Stimulated activated naive CD8-positive, alpha-beta T cell treated with anti-CD3 and anti-CD28 coated beads, Interleukin-15, amount 100 ng/mL, for 72 hours (primary cell): ENCODE measurements around the gene ZNF469.

Experiments
- ATAC-seq: fragments of 150-1000 bp; cut with Tn5 transposase; 2 replicates; pipeline ENCODE4 v1.10.0; 2021; ENCODE audit warnings: mild to moderate bottlenecking, moderate library complexity
- DNase-seq, 2 donors: peaks; one replicate each; pipeline ENCODE4 v3.0.0; 2021 to 2022
- H3K27ac Mint-ChIP-seq, 2 donors: one replicate each; pipeline ENCODE4 v1.8.0; 2022; ENCODE audit warnings: mild to moderate bottlenecking in 2 of 2, mixed read lengths in 2 of 2, moderate library complexity in 2 of 2
- H3K27me3 Mint-ChIP-seq: one replicate; pipeline ENCODE4 v1.8.0; 2022; ENCODE audit warnings: mixed read lengths
- H3K4me1 Mint-ChIP-seq: one replicate; pipeline ENCODE4 v1.8.0; 2022; ENCODE audit warnings: mild to moderate bottlenecking, mixed read lengths
- H3K4me3 Mint-ChIP-seq, 2 donors: one replicate each; pipeline ENCODE4 v1.8.0; 2022; ENCODE audit warnings: mild to moderate bottlenecking in 2 of 2, mixed read lengths in 2 of 2, moderate library complexity in 1 of 2
- H3K9me3 Mint-ChIP-seq, 2 donors: one replicate each; pipeline ENCODE4 v1.8.0; 2022; ENCODE audit warnings: mixed read lengths in 2 of 2

Gene ZNF469

GRCh38 chr16:88366704-88367047 is 16.1 kb upstream of the ZNF469 start:
- H3K27ac Mint-ChIP-seq = no peak overlapping the region
- no peak for DNase-seq
- peaks cover 0 to 5% of the 10 kb centered on the region in 2 donors for H3K9me3 Mint-ChIP-seq
- no peaks in the 10 kb centered on the region for H3K27me3 Mint-ChIP-seq
- H3K4me3 Mint-ChIP-seq = no peak overlapping the region
- ATAC-seq = no peak
- no peaks in the 10 kb centered on the region for H3K4me1 Mint-ChIP-seq

- DNase-seq (no peak), ATAC-seq (no peak)
- Mint-ChIP-seq H3K4me1 (no peaks in the 10 kb centered on the region), H3K27me3 (no peaks in the 10 kb centered on the region), H3K4me3 (no peak overlapping the region), H3K9me3 (peaks cover 0 to 5% of the 10 kb centered on the region in 2 donors), H3K27ac (no peak overlapping the region)
Measured at GRCh38 chr16:88367560-88367959, 15.2 kb upstream of the ZNF469 start.

- no peak for ATAC-seq
- no peak overlapping the region for H3K27ac Mint-ChIP-seq
Measured at GRCh38 chr16:88368036-88368435, 14.7 kb upstream of the ZNF469 start.

GRCh38 chr16:88368994-88369393 is 13.8 kb upstream of the ZNF469 start:
- Mint-ChIP-seq H3K27me3 (no peaks in the 10 kb centered on the region), H3K4me3 (no peak overlapping the region), H3K9me3 (no peaks in the 10 kb centered on the region), H3K4me1 (no peaks in the 10 kb centered on the region), H3K27ac (no peak overlapping the region)
- ATAC-seq = no peak
- no peak for DNase-seq

More at GRCh38 chr16:88368036-88368435, 14.7 kb upstream of the ZNF469 start:
- Mint-ChIP-seq H3K4me1 (no peaks in the 10 kb centered on the region), H3K4me3 (no peak overlapping the region), H3K9me3 (peaks cover 0 to 5% of the 10 kb centered on the region in 2 donors), H3K27me3 (no peaks in the 10 kb centered on the region)
- DNase-seq = no peak

- H3K9me3 Mint-ChIP-seq = no peaks in the 10 kb centered on the region
- no peak for ATAC-seq
- no peaks in the 10 kb centered on the region for H3K4me1 Mint-ChIP-seq
- DNase-seq = no peak
- no peak overlapping the region for H3K4me3 Mint-ChIP-seq
- no peak overlapping the region for H3K27ac Mint-ChIP-seq
- H3K27me3 Mint-ChIP-seq = no peaks in the 10 kb centered on the region
Measured at GRCh38 chr16:88369447-88370008, 13.2 kb upstream of the ZNF469 start.

GRCh38 chr16:88370365-88370764 is 12.4 kb upstream of the ZNF469 start:
- no peak overlapping the region for H3K27ac Mint-ChIP-seq
- ATAC-seq (no peak), DNase-seq (no peak)
- H3K4me1 Mint-ChIP-seq = no peaks in the 10 kb centered on the region
- no peaks in the 10 kb centered on the region for H3K27me3 Mint-ChIP-seq
- no peak overlapping the region for H3K4me3 Mint-ChIP-seq
- no peaks in the 10 kb centered on the region for H3K9me3 Mint-ChIP-seq

- H3K4me3 Mint-ChIP-seq = no peak overlapping the region
- H3K27ac Mint-ChIP-seq = no peak overlapping the region
- H3K27me3 Mint-ChIP-seq = no peaks in the 10 kb centered on the region
- no peaks in the 10 kb centered on the region for H3K9me3 Mint-ChIP-seq
- no peak for DNase-seq
- ATAC-seq = no peak
- no peaks in the 10 kb centered on the region for H3K4me1 Mint-ChIP-seq
Measured at GRCh38 chr16:88372522-88372921, 10.2 kb upstream of the ZNF469 start.

GRCh38 chr16:88373211-88373610 is 9.5 kb upstream of the ZNF469 start:
- no peaks in the 10 kb centered on the region for H3K27me3 Mint-ChIP-seq
- H3K27ac Mint-ChIP-seq = no peak overlapping the region
- ATAC-seq (no peak), DNase-seq (no peak)
- no peaks in the 10 kb centered on the region for H3K4me1 Mint-ChIP-seq
- H3K9me3 Mint-ChIP-seq = no peaks in the 10 kb centered on the region
- no peak overlapping the region for H3K4me3 Mint-ChIP-seq

GRCh38 chr16:88373927-88374492 is 8.7 kb upstream of the ZNF469 start:
- ATAC-seq = no peak
- H3K4me3 Mint-ChIP-seq = no peak overlapping the region
- no peaks in the 10 kb centered on the region for H3K9me3 Mint-ChIP-seq
- H3K27ac Mint-ChIP-seq = no peak overlapping the region
- DNase-seq = no peak
- no peaks in the 10 kb centered on the region for H3K4me1 Mint-ChIP-seq
- no peaks in the 10 kb centered on the region for H3K27me3 Mint-ChIP-seq

GRCh38 chr16:88374736-88375135 is 8.0 kb upstream of the ZNF469 start:
- Mint-ChIP-seq H3K4me3 (no peak overlapping the region), H3K4me1 (no peaks in the 10 kb centered on the region), H3K27ac (no peak overlapping the region), H3K27me3 (no peaks in the 10 kb centered on the region), H3K9me3 (no peaks in the 10 kb centered on the region)
- no peak for DNase-seq
- no peak for ATAC-seq

GRCh38 chr16:88375236-88375975 is 7.4 kb upstream of the ZNF469 start:
- DNase-seq (no peak), ATAC-seq (no peak)
- no peaks in the 10 kb centered on the region for H3K4me1 Mint-ChIP-seq
- no peak overlapping the region for H3K27ac Mint-ChIP-seq
- no peaks in the 10 kb centered on the region for H3K9me3 Mint-ChIP-seq
- H3K27me3 Mint-ChIP-seq = no peaks in the 10 kb centered on the region
- no peak overlapping the region for H3K4me3 Mint-ChIP-seq

- Mint-ChIP-seq H3K4me1 (no peaks in the 10 kb centered on the region), H3K4me3 (no peak overlapping the region), H3K27ac (no peak overlapping the region), H3K27me3 (no peaks in the 10 kb centered on the region), H3K9me3 (no peaks in the 10 kb centered on the region)
- no peak for ATAC-seq
- DNase-seq = no peak
Measured at GRCh38 chr16:88375996-88376834, 6.5 kb upstream of the ZNF469 start.

- ATAC-seq (no peak), DNase-seq (no peak)
- Mint-ChIP-seq H3K9me3 (no peaks in the 10 kb centered on the region), H3K27ac (no peak overlapping the region), H3K4me3 (no peak overlapping the region), H3K4me1 (no peaks in the 10 kb centered on the region), H3K27me3 (no peaks in the 10 kb centered on the region)
Measured at GRCh38 chr16:88376835-88377726, 5.7 kb upstream of the ZNF469 start.

GRCh38 chr16:88377961-88378360 is 4.8 kb upstream of the ZNF469 start:
- DNase-seq = no peak
- H3K27ac Mint-ChIP-seq = no peak overlapping the region
- ATAC-seq = no peak
- no peak overlapping the region for H3K4me3 Mint-ChIP-seq
- no peaks in the 10 kb centered on the region for H3K27me3 Mint-ChIP-seq
- H3K4me1 Mint-ChIP-seq = peaks cover 4% of the 10 kb centered on the region
- no peaks in the 10 kb centered on the region for H3K9me3 Mint-ChIP-seq

GRCh38 chr16:88378401-88378800 is 4.4 kb upstream of the ZNF469 start:
- no peak overlapping the region for H3K27ac Mint-ChIP-seq
- DNase-seq (no peak), ATAC-seq (no peak)
- no peaks in the 10 kb centered on the region for H3K27me3 Mint-ChIP-seq
- H3K9me3 Mint-ChIP-seq = no peaks in the 10 kb centered on the region
- peaks cover 4% of the 10 kb centered on the region for H3K4me1 Mint-ChIP-seq
- H3K4me3 Mint-ChIP-seq = no peak overlapping the region
